HepG2 (cell line): ENCODE data around the gene ATP2C2. TPM values are rescaled to one million over a fixed set of nuclear protein-coding genes. Genes with fewer than 3 reads are reported as not detected.
A peak's percentile ranks its signal among the peaks of the same experiment; 100 is the strongest.

Experiments
- ARNT2 ChIP-seq: sonication (generic); formaldehyde crosslinking; IDR thresholded peaks from 2 replicates; pipeline ENCODE4 v1.8.0; 2022; ENCODE audit warnings: mild to moderate bottlenecking, low read depth, missing genetic modification reagents, moderate library complexity
- ATF2 ChIP-seq: sonication (generic); formaldehyde crosslinking; IDR thresholded peaks from 2 replicates; pipeline ENCODE4 v1.4.0; 2020; ENCODE audit warnings: missing genetic modification reagents
- FLYWCH1 ChIP-seq: sonication (generic); formaldehyde crosslinking; IDR thresholded peaks from 2 replicates; pipeline ENCODE4 v1.8.1; 2023; ENCODE audit warnings: mild to moderate bottlenecking, missing genetic modification reagents
- IRF9 ChIP-seq: sonication (generic); formaldehyde crosslinking; IDR thresholded peaks from 2 replicates; pipeline ENCODE4 v1.8.0; 2022; ENCODE audit warnings: missing genetic modification reagents, mild to moderate bottlenecking, borderline replicate concordance
- KDM5A ChIP-seq: fragments of 200-600 bp; sonication (generic); IDR thresholded peaks from 2 replicates; pipeline ENCODE4 v1.7.0; 2018; ENCODE audit warnings: antibody characterized with exemption, mild to moderate bottlenecking, low read length, borderline replicate concordance
- MTERF4 ChIP-seq: sonication (generic); formaldehyde crosslinking; IDR thresholded peaks from 2 replicates; pipeline ENCODE4 v1.8.0; 2023; ENCODE audit warnings: mild to moderate bottlenecking, missing genetic modification reagents
- NFAT5 ChIP-seq: sonication (generic); formaldehyde crosslinking; IDR thresholded peaks from 2 replicates; pipeline ENCODE4 v1.4.0; 2020; ENCODE audit warnings: missing genetic modification reagents
- RBFOX2 ChIP-seq: fragments of 200-400 bp; formaldehyde crosslinking; IDR thresholded peaks from 2 replicates; pipeline ENCODE4 v1.6.1; 2017; ENCODE audit warnings: low read depth, mild to moderate bottlenecking, low read length
- SNRNP70 ChIP-seq: fragments of 200-400 bp; formaldehyde crosslinking; IDR thresholded peaks from 2 replicates; pipeline ENCODE4 v1.6.1; 2017; ENCODE audit warnings: mild to moderate bottlenecking, low read depth, low read length, moderate library complexity
- SSRP1 ChIP-seq: IDR thresholded peaks from 2 replicates; pipeline ENCODE4 v1.6.1; 2016; ENCODE audit warnings: control low read depth
- TFDP2 ChIP-seq: sonication (generic); formaldehyde crosslinking; IDR thresholded peaks from 2 replicates; pipeline ENCODE4 v1.4.0; 2020; ENCODE audit warnings: missing genetic modification reagents
- ZC3H4 ChIP-seq: sonication (generic); formaldehyde crosslinking; IDR thresholded peaks from 2 replicates; pipeline ENCODE4 v1.4.0; 2020; ENCODE audit warnings: missing genetic modification reagents, borderline replicate concordance
- ZNF235 ChIP-seq: sonication (generic); formaldehyde crosslinking; IDR thresholded peaks from 2 replicates; pipeline ENCODE4 v1.8.1; 2023; ENCODE audit warnings: mild to moderate bottlenecking, missing genetic modification reagents, borderline replicate concordance
- ZNF329 ChIP-seq: sonication (generic); formaldehyde crosslinking; IDR thresholded peaks from 2 replicates; pipeline ENCODE4 v1.9.0; 2021; ENCODE audit warnings: low read depth, mild to moderate bottlenecking, missing genetic modification reagents
- ZNF7 ChIP-seq: IDR thresholded peaks from 2 replicates; pipeline ENCODE4 v1.6.1; 2016; ENCODE audit warnings: missing biosample characterization, missing genetic modification reagents
- polyA plus RNA-seq, 8 experiments: library from polyadenylated mRNA; depleted of rRNA in 3 of 8; stranded (reverse) in 7 of 8; unstranded in 1 of 8; fragments of >200 nt; fragmentation: Illumina TruSeq in 4 of 8; extraction: Trizol in 4 of 8; gene quantifications; 2 replicates each; pipeline versions ENCODE4 v1.2.1 to v1.2.3, GENCODE V29; 2011 to 2016; ENCODE audit warnings: low read depth in 4 of 8, missing spikeins in 1 of 8, mixed read lengths in 1 of 8; ENCODE audit not compliant: insufficient read depth in 1 of 8
- total RNA-seq, 5 experiments: library from RNA; depleted of rRNA; stranded (reverse); fragments of >200 nt; fragmentation: Illumina TruSeq; extraction: Trizol; gene quantifications; 2 replicates each; pipeline ENCODE4 v1.2.3, GENCODE V29; 2016; ENCODE audit warnings: low read depth in 1 of 5

Gene ATP2C2
- total and polyA plus RNA-seq, 2 of the 13 experiments (the other 11 are each of a cell fraction or from before 2014, with no cell fraction given) = 0.07 TPM; not detected in 1

- no peak for TF ChIP-seq ZNF7
- peak; percentile 68; the same call in 1 of the 2 replicates for TF ChIP-seq IRF9 (CRISPR knock-in tag)
- no peak for TF ChIP-seq ZNF235 (CRISPR knock-in tag)
- peak; percentile 76; the same call in 1 of the 2 replicates for TF ChIP-seq MTERF4 (CRISPR knock-in tag)
- TF ChIP-seq ZC3H4 (CRISPR knock-in tag) = no peak
- no peak; the same call in 1 of the 2 replicates for TF ChIP-seq KDM5A
- peak; percentile 46; the same call in 1 of the 2 replicates for TF ChIP-seq TFDP2
- peak; percentile 56 for TF ChIP-seq ARNT2 (CRISPR knock-in tag)
- no peak for TF ChIP-seq SNRNP70
- no peak for TF ChIP-seq SSRP1
- TF ChIP-seq RBFOX2 = peak; percentile 82
- TF ChIP-seq ZNF329 (CRISPR knock-in tag) = no peak
- no peak; the same call in 1 of the 2 replicates for TF ChIP-seq NFAT5 (CRISPR knock-in tag)
- TF ChIP-seq FLYWCH1 (CRISPR knock-in tag) = no peak
- TF ChIP-seq ATF2 (CRISPR knock-in tag) = no peak
Measured at GRCh38 chr16:84504420-84505248, 136.3 kb downstream of the ATP2C2 start, which contains the start of gene MEAK7 (continued).
